Liver (tissue), 3 donors: Measurements from ENCODE around the gene RCOR3.

ENCODE experiments used
- ATF3 ChIP-seq: IDR thresholded peaks from 2 replicates; pipeline ENCODE4 v1.6.1; 2016; ENCODE audit warnings: antibody characterized with exemption
- EGR1 ChIP-seq, 2 donors: IDR thresholded peaks; 2 replicates each; pipeline ENCODE4 v1.6.1; 2016 to 2018; ENCODE audit warnings: antibody characterized with exemption in 2 of 2, low read depth in 2 of 2
- GABPA ChIP-seq, 2 donors: IDR thresholded peaks in 1 of 2; conservative IDR thresholded peaks in 1 of 2; 2 replicates each; pipeline ENCODE4 v1.6.1; 2016; ENCODE audit warnings: antibody characterized with exemption in 2 of 2, mild to moderate bottlenecking in 1 of 2, moderate library complexity in 1 of 2
- JUND ChIP-seq, 2 donors: IDR thresholded peaks; 2 replicates each; pipeline ENCODE4 v1.6.1; 2016; ENCODE audit warnings: antibody characterized with exemption in 2 of 2
- MAX ChIP-seq: IDR thresholded peaks from 2 replicates; pipeline ENCODE4 v1.6.1; 2016; ENCODE audit warnings: antibody characterized with exemption
- NR2F2 ChIP-seq: IDR thresholded peaks from 2 replicates; pipeline ENCODE4 v1.6.1; 2016; ENCODE audit warnings: antibody characterized with exemption
- RAD21 ChIP-seq, 2 donors: IDR thresholded peaks; 2 replicates each; pipeline ENCODE4 v1.6.1; 2016; ENCODE audit warnings: antibody characterized with exemption in 2 of 2, mild to moderate bottlenecking in 2 of 2
- SP1 ChIP-seq: IDR thresholded peaks from 2 replicates; pipeline ENCODE4 v1.6.1; 2018; ENCODE audit warnings: antibody characterized with exemption, mild to moderate bottlenecking
- TAF1 ChIP-seq: conservative IDR thresholded peaks from 2 replicates; pipeline ENCODE4 v1.6.1; 2016; ENCODE audit warnings: antibody characterized with exemption, mild to moderate bottlenecking
- YY1 ChIP-seq: IDR thresholded peaks from 2 replicates; pipeline ENCODE4 v1.6.1; 2016; ENCODE audit warnings: antibody characterized with exemption, mild to moderate bottlenecking
- TF ChIP-seq, protein P1 (sequence below): fragments of 150-350 bp; IDR thresholded peaks from 2 replicates; pipeline ENCODE4 v1.5.1; 2017; ENCODE audit warnings: improper control_type of control experiment, low read depth, low read length; ENCODE audit not compliant: missing input control
- TF ChIP-seq, protein P2 (sequence below): IDR thresholded peaks from 2 replicates; pipeline ENCODE4 v1.6.1; 2016; ENCODE audit warnings: antibody characterized with exemption, mild to moderate bottlenecking
- donor health status: healthy.
- donor health status: healthy.

- TF ChIP-seq, protein P1, sequence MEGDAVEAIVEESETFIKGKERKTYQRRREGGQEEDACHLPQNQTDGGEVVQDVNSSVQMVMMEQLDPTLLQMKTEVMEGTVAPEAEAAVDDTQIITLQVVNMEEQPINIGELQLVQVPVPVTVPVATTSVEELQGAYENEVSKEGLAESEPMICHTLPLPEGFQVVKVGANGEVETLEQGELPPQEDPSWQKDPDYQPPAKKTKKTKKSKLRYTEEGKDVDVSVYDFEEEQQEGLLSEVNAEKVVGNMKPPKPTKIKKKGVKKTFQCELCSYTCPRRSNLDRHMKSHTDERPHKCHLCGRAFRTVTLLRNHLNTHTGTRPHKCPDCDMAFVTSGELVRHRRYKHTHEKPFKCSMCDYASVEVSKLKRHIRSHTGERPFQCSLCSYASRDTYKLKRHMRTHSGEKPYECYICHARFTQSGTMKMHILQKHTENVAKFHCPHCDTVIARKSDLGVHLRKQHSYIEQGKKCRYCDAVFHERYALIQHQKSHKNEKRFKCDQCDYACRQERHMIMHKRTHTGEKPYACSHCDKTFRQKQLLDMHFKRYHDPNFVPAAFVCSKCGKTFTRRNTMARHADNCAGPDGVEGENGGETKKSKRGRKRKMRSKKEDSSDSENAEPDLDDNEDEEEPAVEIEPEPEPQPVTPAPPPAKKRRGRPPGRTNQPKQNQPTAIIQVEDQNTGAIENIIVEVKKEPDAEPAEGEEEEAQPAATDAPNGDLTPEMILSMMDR: no peak
- no peak for TF ChIP-seq MAX
- TF ChIP-seq YY1: no peak
- TF ChIP-seq, protein P2, sequence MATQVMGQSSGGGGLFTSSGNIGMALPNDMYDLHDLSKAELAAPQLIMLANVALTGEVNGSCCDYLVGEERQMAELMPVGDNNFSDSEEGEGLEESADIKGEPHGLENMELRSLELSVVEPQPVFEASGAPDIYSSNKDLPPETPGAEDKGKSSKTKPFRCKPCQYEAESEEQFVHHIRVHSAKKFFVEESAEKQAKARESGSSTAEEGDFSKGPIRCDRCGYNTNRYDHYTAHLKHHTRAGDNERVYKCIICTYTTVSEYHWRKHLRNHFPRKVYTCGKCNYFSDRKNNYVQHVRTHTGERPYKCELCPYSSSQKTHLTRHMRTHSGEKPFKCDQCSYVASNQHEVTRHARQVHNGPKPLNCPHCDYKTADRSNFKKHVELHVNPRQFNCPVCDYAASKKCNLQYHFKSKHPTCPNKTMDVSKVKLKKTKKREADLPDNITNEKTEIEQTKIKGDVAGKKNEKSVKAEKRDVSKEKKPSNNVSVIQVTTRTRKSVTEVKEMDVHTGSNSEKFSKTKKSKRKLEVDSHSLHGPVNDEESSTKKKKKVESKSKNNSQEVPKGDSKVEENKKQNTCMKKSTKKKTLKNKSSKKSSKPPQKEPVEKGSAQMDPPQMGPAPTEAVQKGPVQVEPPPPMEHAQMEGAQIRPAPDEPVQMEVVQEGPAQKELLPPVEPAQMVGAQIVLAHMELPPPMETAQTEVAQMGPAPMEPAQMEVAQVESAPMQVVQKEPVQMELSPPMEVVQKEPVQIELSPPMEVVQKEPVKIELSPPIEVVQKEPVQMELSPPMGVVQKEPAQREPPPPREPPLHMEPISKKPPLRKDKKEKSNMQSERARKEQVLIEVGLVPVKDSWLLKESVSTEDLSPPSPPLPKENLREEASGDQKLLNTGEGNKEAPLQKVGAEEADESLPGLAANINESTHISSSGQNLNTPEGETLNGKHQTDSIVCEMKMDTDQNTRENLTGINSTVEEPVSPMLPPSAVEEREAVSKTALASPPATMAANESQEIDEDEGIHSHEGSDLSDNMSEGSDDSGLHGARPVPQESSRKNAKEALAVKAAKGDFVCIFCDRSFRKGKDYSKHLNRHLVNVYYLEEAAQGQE: no peak
- TF ChIP-seq JUND (IDR thresholded peaks at IDR 0.05): no peak
- TF ChIP-seq TAF1: no peak
- TF ChIP-seq SP1: no peak
- TF ChIP-seq GABPA (IDR thresholded peaks at IDR 0.05 in 1 of 2, conservative IDR thresholded peaks at IDR 0.05 in 1 of 2): no peak
- TF ChIP-seq NR2F2: no peak
- no peak for TF ChIP-seq RAD21 (IDR thresholded peaks at IDR 0.05)
- TF ChIP-seq ATF3: no peak
- TF ChIP-seq EGR1 (IDR thresholded peaks at IDR 0.05; ENCODE audit: low read depth in 2 of 2): no peak
These were observed 29.8 kb upstream of the RCOR3 start for GRCh38 chr1:211229365-211229759.
